SK-N-MC (cell line): ENCODE data around the gene POU6F1.

Experiments used
- DNase-seq: peaks from one replicate; pipeline ENCODE4 v3.0.0-alpha.2; 2011; ENCODE audit warnings: low read depth, low spot score
- H3K27ac ChIP-seq: fragments of 200-600 bp; sonication (generic); 2 replicates; pipeline ENCODE4 v1.5.1; 2016; ENCODE audit warnings: mixed run types
- H3K36me3 ChIP-seq: fragments of 200-600 bp; sonication (generic); 2 replicates; pipeline ENCODE4 v1.6.1; 2017; ENCODE audit warnings: antibody characterized with exemption, low read length, mixed read lengths; ENCODE audit not compliant: insufficient read depth
- H3K4me3 ChIP-seq: fragments of 200-600 bp; sonication (generic); 2 replicates; pipeline ENCODE4 v1.5.1; 2016
- H3K9ac ChIP-seq: fragments of 200-600 bp; sonication (generic); 2 replicates; pipeline ENCODE4 v1.8.0; 2017; ENCODE audit warnings: mixed run types, mixed read lengths; ENCODE audit not compliant: insufficient read length
- H3K9me3 ChIP-seq: fragments of 200-600 bp; sonication (generic); 2 replicates; pipeline ENCODE4 v1.6.1; 2017; ENCODE audit warnings: low read depth, mild to moderate bottlenecking, antibody characterized with exemption, low read length, moderate library complexity, mixed read lengths
- EZH2 ChIP-seq: fragments of 200-600 bp; sonication (generic); IDR thresholded peaks from one replicate; pipeline ENCODE4 v1.6.1; 2017; ENCODE audit warnings: antibody characterized with exemption
- FOXP2 ChIP-seq: optimal IDR thresholded peaks from 2 replicates; pipeline ENCODE3; 2011; ENCODE audit warnings: mild to moderate bottlenecking, moderate library complexity; ENCODE audit not compliant: insufficient read depth; ENCODE audit errors: extremely low read length, control extremely low read depth
- POLR2AphosphoS5 ChIP-seq: IDR thresholded peaks from 2 replicates; pipeline ENCODE4 v1.6.1; 2012; ENCODE audit warnings: mild to moderate bottlenecking, low read depth, low read length, borderline replicate concordance

POU6F1 gene

GRCh38 chr12:51208016-51208660 is 9.7 kb downstream of the POU6F1 start:
- TF ChIP-seq POLR2AphosphoS5, result no peak
- no peak for TF ChIP-seq FOXP2
- TF ChIP-seq EZH2, result no peak
- Histone ChIP-seq H3K27ac (no peak overlapping the region), H3K9ac (no peak overlapping the region), H3K4me3 (no peak overlapping the region), H3K36me3 (peaks cover 7% of the 10 kb centered on the region; the same call in 1 of the 2 replicates), H3K9me3 (no peaks in the 10 kb centered on the region)
- no peak for DNase-seq

GRCh38 chr12:51205350-51205749 is 12.5 kb downstream of the POU6F1 start:
- TF ChIP-seq EZH2, result no peak
- no peak for TF ChIP-seq POLR2AphosphoS5
- TF ChIP-seq FOXP2, result no peak
- H3K9me3 ChIP-seq, result no peaks in the 10 kb centered on the region
- H3K36me3 ChIP-seq, result peaks cover 7% of the 10 kb centered on the region; the same call in 1 of the 2 replicates
- no peak overlapping the region for H3K27ac ChIP-seq
- H3K4me3 ChIP-seq, result no peak overlapping the region
- no peak for DNase-seq
- H3K9ac ChIP-seq, result no peak overlapping the region

- no peak overlapping the region for H3K4me3 ChIP-seq
- TF ChIP-seq POLR2AphosphoS5 (no peak), FOXP2 (no peak), EZH2 (no peak)
- H3K9me3 ChIP-seq, result no peaks in the 10 kb centered on the region
- H3K36me3 ChIP-seq, result peaks cover 6% of the 10 kb centered on the region; the same call in 1 of the 2 replicates
- no peak overlapping the region for H3K9ac ChIP-seq
- no peak for DNase-seq
- H3K27ac ChIP-seq, result no peak overlapping the region
Measured at GRCh38 chr12:51202718-51203117, 15.1 kb downstream of the POU6F1 start.

GRCh38 chr12:51200806-51201205 is 17.1 kb downstream of the POU6F1 start:
- Histone ChIP-seq H3K27ac (no peak overlapping the region), H3K4me3 (no peak overlapping the region), H3K9me3 (no peaks in the 10 kb centered on the region), H3K9ac (no peak overlapping the region), H3K36me3 (no peaks in the 10 kb centered on the region)
- no peak for TF ChIP-seq FOXP2
- no peak for TF ChIP-seq EZH2
- TF ChIP-seq POLR2AphosphoS5, result no peak
- no peak for DNase-seq

GRCh38 chr12:51200156-51200555 is 17.7 kb downstream of the POU6F1 start:
- H3K9me3 ChIP-seq, result no peaks in the 10 kb centered on the region
- no peak for TF ChIP-seq FOXP2
- TF ChIP-seq EZH2, result no peak
- no peak for TF ChIP-seq POLR2AphosphoS5
- no peak for DNase-seq
- H3K9ac ChIP-seq, result no peak overlapping the region
- no peak overlapping the region for H3K27ac ChIP-seq
- no peak overlapping the region for H3K4me3 ChIP-seq
- no peaks in the 10 kb centered on the region for H3K36me3 ChIP-seq

- Histone ChIP-seq H3K4me3 (no peak overlapping the region), H3K9ac (no peak overlapping the region), H3K36me3 (no peaks in the 10 kb centered on the region), H3K9me3 (no peaks in the 10 kb centered on the region), H3K27ac (no peak overlapping the region)
- no peak for TF ChIP-seq POLR2AphosphoS5
- no peak for TF ChIP-seq EZH2
- no peak for TF ChIP-seq FOXP2
- no peak for DNase-seq
Measured at GRCh38 chr12:51199366-51199945, 18.4 kb downstream of the POU6F1 start.

GRCh38 chr12:51198568-51199365 is 19.1 kb downstream of the POU6F1 start:
- no peak overlapping the region for H3K27ac ChIP-seq
- H3K9me3 ChIP-seq, result no peaks in the 10 kb centered on the region
- no peak overlapping the region for H3K9ac ChIP-seq
- DNase-seq, result no peak
- no peak overlapping the region for H3K4me3 ChIP-seq
- H3K36me3 ChIP-seq, result no peaks in the 10 kb centered on the region
- TF ChIP-seq POLR2AphosphoS5 (no peak), FOXP2 (no peak), EZH2 (no peak)

GRCh38 chr12:51197736-51198567 is 19.9 kb downstream of the POU6F1 start:
- H3K36me3 ChIP-seq, result no peaks in the 10 kb centered on the region
- H3K4me3 ChIP-seq, result no peak overlapping the region
- H3K9ac ChIP-seq, result no peak overlapping the region
- DNase-seq, result no peak
- TF ChIP-seq FOXP2 (no peak), POLR2AphosphoS5 (no peak), EZH2 (no peak)
- H3K27ac ChIP-seq, result no peak overlapping the region
- H3K9me3 ChIP-seq, result no peaks in the 10 kb centered on the region
